ENCODE results near the gene SRSF9.

DNA sequence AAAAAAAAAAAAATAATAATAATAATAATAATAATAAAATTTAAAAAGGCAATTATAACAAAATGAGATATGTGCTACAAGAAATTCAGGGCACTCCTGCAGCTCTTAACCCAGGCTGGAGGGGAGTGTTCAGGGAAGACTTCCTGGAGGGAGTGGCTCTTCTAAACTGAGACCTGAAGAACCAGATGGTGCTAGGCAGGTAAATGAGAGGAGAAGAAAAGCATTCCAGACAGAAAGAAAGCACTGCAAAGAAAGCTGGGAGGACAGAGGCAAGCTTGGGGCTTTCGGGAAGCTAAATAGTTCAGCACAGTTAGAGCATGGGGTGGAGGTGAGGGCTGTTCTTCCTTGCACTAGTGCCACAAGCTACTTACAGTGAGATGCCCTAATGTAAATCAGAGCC lies 9.9 kb upstream of the SRSF9 start:
- TF ChIP-seq, protein P1, sequence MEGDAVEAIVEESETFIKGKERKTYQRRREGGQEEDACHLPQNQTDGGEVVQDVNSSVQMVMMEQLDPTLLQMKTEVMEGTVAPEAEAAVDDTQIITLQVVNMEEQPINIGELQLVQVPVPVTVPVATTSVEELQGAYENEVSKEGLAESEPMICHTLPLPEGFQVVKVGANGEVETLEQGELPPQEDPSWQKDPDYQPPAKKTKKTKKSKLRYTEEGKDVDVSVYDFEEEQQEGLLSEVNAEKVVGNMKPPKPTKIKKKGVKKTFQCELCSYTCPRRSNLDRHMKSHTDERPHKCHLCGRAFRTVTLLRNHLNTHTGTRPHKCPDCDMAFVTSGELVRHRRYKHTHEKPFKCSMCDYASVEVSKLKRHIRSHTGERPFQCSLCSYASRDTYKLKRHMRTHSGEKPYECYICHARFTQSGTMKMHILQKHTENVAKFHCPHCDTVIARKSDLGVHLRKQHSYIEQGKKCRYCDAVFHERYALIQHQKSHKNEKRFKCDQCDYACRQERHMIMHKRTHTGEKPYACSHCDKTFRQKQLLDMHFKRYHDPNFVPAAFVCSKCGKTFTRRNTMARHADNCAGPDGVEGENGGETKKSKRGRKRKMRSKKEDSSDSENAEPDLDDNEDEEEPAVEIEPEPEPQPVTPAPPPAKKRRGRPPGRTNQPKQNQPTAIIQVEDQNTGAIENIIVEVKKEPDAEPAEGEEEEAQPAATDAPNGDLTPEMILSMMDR (conservative IDR thresholded peaks at IDR 0.05): no peak
- no peak for TF ChIP-seq EZH2 (IDR thresholded peaks at IDR 0.05; ENCODE audit: low read depth)

Data from PC-9 (cell line).